Dendritic cell treated with granulocyte-macrophage colony-stimulating factor and Interleukin-4, amounts not matched to agents 40 ng/mL and 50 ng/mL, for 4 days (primary cell): ENCODE measurements around the gene MYH1.

Experiments
- H3K27ac Mint-ChIP-seq: one replicate; pipeline ENCODE4 v1.8.0; 2022; ENCODE audit warnings: mild to moderate bottlenecking, mixed read lengths
- H3K27me3 Mint-ChIP-seq: one replicate; pipeline ENCODE4 v1.8.0; 2022; ENCODE audit warnings: mild to moderate bottlenecking, mixed read lengths
- H3K36me3 Mint-ChIP-seq: one replicate; pipeline ENCODE4 v1.8.0; 2022; ENCODE audit warnings: low read depth, mixed read lengths
- H3K4me1 Mint-ChIP-seq: one replicate; pipeline ENCODE4 v1.8.0; 2022; ENCODE audit warnings: low read depth, mixed read lengths
- H3K4me3 Mint-ChIP-seq: one replicate; pipeline ENCODE4 v1.8.0; 2022; ENCODE audit warnings: mild to moderate bottlenecking, moderate library complexity, mixed read lengths
- H3K9me3 Mint-ChIP-seq: one replicate; pipeline ENCODE4 v1.8.0; 2022; ENCODE audit warnings: mixed read lengths
- intact Hi-C: fragments of 100-400 bp; cut with micrococcal nuclease; formaldehyde crosslinking; loops from one replicate; pipeline ENCODE4 v1.15.0; 2022

Gene MYH1

DNA sequence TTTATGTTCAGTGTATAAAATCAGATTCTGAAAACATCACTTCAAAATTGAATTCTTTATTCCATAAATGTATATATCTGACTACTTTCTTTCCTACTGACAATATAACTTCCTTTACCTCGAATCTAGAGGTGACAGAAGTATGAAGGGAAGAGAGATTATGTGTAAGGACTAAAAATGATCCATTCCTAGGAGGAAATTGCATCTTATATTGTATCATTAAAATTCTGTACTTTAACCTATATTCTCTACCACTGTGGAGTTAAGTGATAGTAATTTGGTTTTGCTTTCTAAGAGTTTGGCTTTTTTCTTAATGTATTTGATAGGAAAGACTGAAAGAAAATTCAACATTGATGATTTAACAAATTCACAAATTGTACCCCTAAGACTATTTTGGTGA lies 60.4 kb downstream of the MYH1 start:
- intact Hi-C loops = no loop called here
- peaks cover 4% of the 10 kb centered on the region for H3K27me3 Mint-ChIP-seq
- H3K4me3 Mint-ChIP-seq = no peak overlapping the region
- no peaks in the 10 kb centered on the region for H3K4me1 Mint-ChIP-seq
- no peak overlapping the region for H3K27ac Mint-ChIP-seq
- no peaks in the 10 kb centered on the region for H3K9me3 Mint-ChIP-seq
- H3K36me3 Mint-ChIP-seq = no peaks in the 10 kb centered on the region

DNA sequence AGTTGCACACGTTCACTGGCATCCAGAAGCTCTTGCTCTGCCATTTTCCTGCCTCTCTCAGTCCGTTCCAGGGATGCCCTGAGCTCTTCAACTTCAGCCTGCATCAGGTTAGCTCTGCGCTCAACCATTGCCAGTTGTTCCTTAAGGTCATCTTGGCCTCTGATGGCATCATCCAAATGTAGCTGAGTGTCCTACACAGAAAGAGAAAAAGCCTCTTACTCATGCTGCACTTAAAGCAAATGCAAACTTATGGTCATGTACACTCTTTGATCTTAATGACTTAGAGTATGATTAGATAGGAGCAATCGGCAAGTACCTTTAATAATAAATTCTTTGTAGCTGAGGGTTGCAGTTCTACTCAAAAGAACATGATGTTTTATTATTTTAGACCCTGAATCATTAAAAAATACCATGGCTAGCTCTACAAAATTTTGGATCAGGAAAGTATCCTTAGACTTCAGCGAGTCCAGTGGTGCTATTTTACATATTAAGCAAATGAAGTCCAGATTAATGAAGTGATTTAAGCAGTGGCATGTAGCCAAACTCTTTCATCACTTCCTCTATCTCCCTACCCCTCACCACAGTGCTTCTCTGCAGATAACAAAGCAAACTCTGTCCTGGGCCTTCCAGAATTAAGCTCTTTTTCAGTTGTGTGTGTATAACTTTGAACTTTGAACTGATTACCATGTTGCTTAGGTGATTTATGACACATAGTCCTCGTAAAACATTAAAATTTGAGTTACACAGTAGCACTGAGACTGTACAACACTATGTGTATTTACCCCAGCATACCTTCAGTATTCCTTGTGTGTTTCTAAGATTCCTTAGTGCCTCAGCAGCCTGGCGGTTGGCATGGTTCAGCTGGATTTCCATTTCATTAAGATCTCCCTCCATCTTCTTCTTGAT lies 71.1 kb downstream of the MYH1 start:
- H3K9me3 Mint-ChIP-seq = no peaks in the 10 kb centered on the region
- no peaks in the 10 kb centered on the region for H3K36me3 Mint-ChIP-seq
- H3K4me3 Mint-ChIP-seq = no peak overlapping the region
- H3K4me1 Mint-ChIP-seq = no peaks in the 10 kb centered on the region
- peaks cover 9% of the 10 kb centered on the region for H3K27me3 Mint-ChIP-seq
- no peak overlapping the region for H3K27ac Mint-ChIP-seq
- intact Hi-C loops = no loop called here
